ENCODE measurements around the gene SLC2A6.
A peak's percentile ranks its signal among the peaks of the same experiment; 100 is the strongest.

The SLC2A6 gene

GRCh38 chr9:133430244-133430643 lies 48.7 kb downstream of the SLC2A6 start:
- no peak for DNase-seq

- DNase-seq = peak; percentile 30
Observed at GRCh38 chr9:133429641-133430161, 49.2 kb downstream of the SLC2A6 start.

DNA sequence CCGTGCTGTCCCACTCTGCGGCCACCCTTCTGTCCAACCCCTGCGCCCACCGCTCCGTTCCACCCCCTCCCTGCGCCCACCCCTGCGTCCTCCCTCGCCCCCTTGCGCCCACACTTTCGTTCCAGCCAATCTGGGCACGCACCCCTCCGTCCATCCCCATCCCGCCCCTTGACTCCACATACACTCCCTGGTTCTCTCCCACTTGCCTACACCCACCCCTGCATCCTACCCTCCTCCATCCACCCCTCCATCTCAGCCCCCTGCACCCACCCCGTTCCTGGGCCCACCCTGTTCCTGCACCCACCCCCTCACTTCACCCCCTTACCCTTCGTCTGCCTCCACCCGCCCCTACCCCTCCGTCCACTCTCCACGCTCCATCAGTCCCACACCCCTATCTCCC lies 49.7 kb downstream of the SLC2A6 start:
- no peak for DNase-seq

- no peak for DNase-seq
Observed at GRCh38 chr9:133428617-133429101, 50.2 kb downstream of the SLC2A6 start.

DNA sequence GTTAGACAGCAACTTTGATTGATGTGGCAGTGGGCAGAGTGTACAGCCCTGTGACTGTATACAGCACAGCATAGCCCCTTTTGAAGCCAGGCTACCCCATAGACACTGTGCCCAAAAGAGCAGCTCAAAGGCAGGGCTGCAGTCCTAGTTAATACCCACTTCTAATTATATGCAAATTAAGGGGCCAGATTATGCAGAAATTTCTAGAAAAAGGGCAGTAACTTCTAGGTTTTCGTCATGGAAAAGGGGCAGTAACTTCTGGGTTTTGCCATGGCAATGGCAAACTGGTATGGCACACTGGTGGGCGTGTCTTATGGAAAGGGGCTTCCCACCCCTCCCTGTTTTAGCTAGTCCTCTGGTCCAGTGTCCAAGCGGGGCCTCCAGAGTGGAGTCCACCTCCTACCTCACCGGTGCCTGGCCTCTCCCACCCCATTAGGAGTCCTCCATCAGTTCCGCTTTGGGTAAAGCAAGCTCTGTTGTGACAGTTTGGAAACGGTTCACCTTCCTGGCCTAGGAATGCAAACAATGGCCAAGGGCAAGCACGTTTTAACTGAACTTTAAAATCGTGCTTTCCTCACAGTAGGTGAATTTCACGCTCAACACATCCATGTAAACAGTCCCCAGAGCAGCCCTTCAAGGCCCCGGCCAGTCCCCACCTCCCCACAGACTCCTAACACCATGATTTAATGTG lies 51.1 kb downstream of the SLC2A6 start:
- no peak for DNase-seq

- no peak for DNase-seq
Observed at GRCh38 chr9:133426011-133426410, 52.9 kb downstream of the SLC2A6 start.

- DNase-seq = no peak
Observed at GRCh38 chr9:133425049-133425632, 53.8 kb downstream of the SLC2A6 start.

DNA sequence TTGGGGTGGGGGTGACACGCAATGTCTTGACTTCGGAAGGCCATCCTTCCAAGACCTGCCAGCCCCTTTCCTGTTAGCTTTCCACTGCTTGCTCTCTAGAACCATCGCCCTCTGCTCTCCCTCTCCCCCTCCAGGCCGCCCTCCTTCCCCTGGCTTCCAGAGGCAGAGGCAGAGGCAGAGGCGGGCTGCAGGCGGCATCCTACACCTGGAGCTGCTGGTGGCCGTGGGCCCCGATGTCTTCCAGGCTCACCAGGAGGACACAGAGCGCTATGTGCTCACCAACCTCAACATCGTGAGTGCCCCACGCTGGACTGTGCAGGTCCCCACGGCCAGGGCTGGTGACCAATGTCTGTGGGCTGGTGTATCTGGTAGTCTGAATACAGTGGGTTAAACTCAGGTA lies 54.7 kb downstream of the SLC2A6 start:
- DNase-seq = no peak

GRCh38 chr9:133423216-133423615 lies 55.7 kb downstream of the SLC2A6 start:
- no peak for DNase-seq

GRCh38 chr9:133421615-133422542 lies 57.0 kb downstream of the SLC2A6 start, which contains the start of gene ADAMTS13:
Gene ADAMTS13 (plus strand): TSS chr9:133422367. CDS start chr9:133422444, 77 bp downstream.
- no peak for DNase-seq
